SK-N-SH treated with all-trans-retinoic acid at 6 μM for 48 hours (cell line): ENCODE measurements around the gene MAP7D1.

Experiments used
- ATAC-seq: fragments of 200-7000 bp; cut with Tn5 transposase; 3 replicates; pipeline ENCODE4 v1.9.1; 2020; ENCODE audit warnings: mild to moderate bottlenecking, moderate library complexity
- ARNTL ChIP-seq: fragments of 450-650 bp; formaldehyde crosslinking; IDR thresholded peaks from 2 replicates; pipeline ENCODE4 v1.5.0; 2020; ENCODE audit warnings: low read depth, mild to moderate bottlenecking, moderate library complexity, borderline replicate concordance
- BACH2 ChIP-seq: fragments of 250-450 bp; sonication (Bioruptor Pico); IDR thresholded peaks from 2 replicates; pipeline ENCODE4 v1.9.0; 2021; ENCODE audit warnings: mild to moderate bottlenecking, borderline replicate concordance
- CSDC2 ChIP-seq: fragments of 250-450 bp; sonication (Bioruptor Pico); IDR thresholded peaks from 2 replicates; pipeline ENCODE4 v1.5.0; 2020; ENCODE audit warnings: mild to moderate bottlenecking, moderate library complexity
- CSRNP3 ChIP-seq: fragments of 250-450 bp; sonication (Bioruptor Pico); IDR thresholded peaks from 2 replicates; pipeline ENCODE4 v1.5.1; 2021; ENCODE audit warnings: mild to moderate bottlenecking, moderate library complexity
- ESRRG ChIP-seq: fragments of 250-450 bp; sonication (Bioruptor Pico); IDR thresholded peaks from 2 replicates; pipeline ENCODE4 v1.6.1; 2021; ENCODE audit warnings: mild to moderate bottlenecking
- GLIS3 ChIP-seq: fragments of 250-450 bp; sonication (Bioruptor Pico); IDR thresholded peaks from 2 replicates; pipeline ENCODE4 v1.5.0; 2020; ENCODE audit warnings: mild to moderate bottlenecking, moderate library complexity
- ISL1 ChIP-seq: fragments of 250-450 bp; sonication (Bioruptor Pico); IDR thresholded peaks from 2 replicates; pipeline ENCODE4 v2.1.2; 2022; ENCODE audit warnings: mild to moderate bottlenecking, moderate library complexity
- OSR1 ChIP-seq: fragments of 250-450 bp; sonication (Bioruptor Pico); IDR thresholded peaks from 2 replicates; pipeline ENCODE4 v1.8.0; 2022; ENCODE audit warnings: moderate library complexity, mild to moderate bottlenecking, inconsistent platforms
- PATZ1 ChIP-seq: fragments of 250-450 bp; sonication (Bioruptor Pico); IDR thresholded peaks from 2 replicates; pipeline ENCODE4 v1.8.0; 2020; ENCODE audit warnings: mild to moderate bottlenecking, moderate library complexity, borderline replicate concordance
- POU6F1 ChIP-seq: fragments of 250-450 bp; sonication (Bioruptor Pico); IDR thresholded peaks from 2 replicates; pipeline ENCODE4 v1.8.0; 2021; ENCODE audit warnings: low read depth, mild to moderate bottlenecking, moderate library complexity, borderline replicate concordance
- PPARA ChIP-seq: fragments of 250-450 bp; sonication (Bioruptor Pico); IDR thresholded peaks from 2 replicates; pipeline ENCODE4 v1.5.0; 2020; ENCODE audit warnings: mild to moderate bottlenecking, borderline replicate concordance
- RARB ChIP-seq: fragments of 250-450 bp; sonication (Bioruptor Pico); IDR thresholded peaks from 2 replicates; pipeline ENCODE4 v1.8.0; 2021; ENCODE audit warnings: mild to moderate bottlenecking, moderate library complexity
- SNAI2 ChIP-seq: fragments of 250-450 bp; sonication (Bioruptor Pico); IDR thresholded peaks from 2 replicates; pipeline ENCODE4 v1.5.0; 2020; ENCODE audit warnings: mild to moderate bottlenecking, moderate library complexity
- TCF4 ChIP-seq: fragments of 250-450 bp; sonication (Bioruptor Pico); IDR thresholded peaks from 2 replicates; pipeline ENCODE4 v1.8.0; 2021; ENCODE audit warnings: mild to moderate bottlenecking, moderate library complexity, borderline replicate concordance
- TOX ChIP-seq: fragments of 250-450 bp; sonication (Bioruptor Pico); IDR thresholded peaks from 2 replicates; pipeline ENCODE4 v1.8.0; 2021; ENCODE audit warnings: mild to moderate bottlenecking, moderate library complexity, borderline replicate concordance
- TSHZ2 ChIP-seq: fragments of 250-450 bp; sonication (Bioruptor Pico); IDR thresholded peaks from 2 replicates; pipeline ENCODE4 v1.5.0; 2020; ENCODE audit warnings: mild to moderate bottlenecking, moderate library complexity
- ZC3H10 ChIP-seq: fragments of 250-450 bp; sonication (Bioruptor Pico); IDR thresholded peaks from 2 replicates; pipeline ENCODE4 v1.5.1; 2021; ENCODE audit warnings: mild to moderate bottlenecking, moderate library complexity
- ZFP30 ChIP-seq: fragments of 450-650 bp; formaldehyde crosslinking; IDR thresholded peaks from 2 replicates; pipeline ENCODE4 v1.5.0; 2022; ENCODE audit warnings: mild to moderate bottlenecking, moderate library complexity
- ZNF565 ChIP-seq: fragments of 450-650 bp; formaldehyde crosslinking; conservative IDR thresholded peaks from 2 replicates; pipeline ENCODE4 v1.5.0; 2020; ENCODE audit warnings: low read depth, mild to moderate bottlenecking, moderate library complexity
- ZNF70 ChIP-seq: fragments of 450-650 bp; formaldehyde crosslinking; IDR thresholded peaks from 2 replicates; pipeline ENCODE4 v1.5.0; 2020; ENCODE audit warnings: mild to moderate bottlenecking, moderate library complexity
- ZNF8 ChIP-seq: fragments of 450-650 bp; formaldehyde crosslinking; IDR thresholded peaks from 2 replicates; pipeline ENCODE4 v1.5.0; 2020; ENCODE audit warnings: mild to moderate bottlenecking, moderate library complexity

The MAP7D1 gene

GRCh38 chr1:36143424-36143823, 12.5 kb upstream of the MAP7D1 start:
- no peak for ATAC-seq
- TF ChIP-seq SNAI2 (no peak), ZNF70 (no peak), ESRRG (CRISPR knock-in tag) (no peak), GLIS3 (CRISPR knock-in tag) (no peak)

GRCh38 chr1:36144413-36144812, 11.5 kb upstream of the MAP7D1 start:
- no peak for ATAC-seq
- TF ChIP-seq ZNF8 (CRISPR knock-in tag) = no peak
- no peak for TF ChIP-seq ISL1 (CRISPR knock-in tag)
- no peak for TF ChIP-seq OSR1
- TF ChIP-seq ZNF565 = no peak
- TF ChIP-seq CSRNP3 (CRISPR knock-in tag) = no peak
- no peak for TF ChIP-seq CSDC2 (CRISPR knock-in tag)
- no peak for TF ChIP-seq ZFP30 (CRISPR knock-in tag)
- TF ChIP-seq GLIS3 (CRISPR knock-in tag) = no peak
- TF ChIP-seq TSHZ2 (CRISPR knock-in tag) = no peak
- TF ChIP-seq TCF4 (CRISPR knock-in tag) = no peak
- TF ChIP-seq PATZ1 (CRISPR knock-in tag) = no peak
- no peak for TF ChIP-seq PPARA
- no peak for TF ChIP-seq BACH2 (CRISPR knock-in tag)
- TF ChIP-seq RARB (CRISPR knock-in tag) = no peak
- TF ChIP-seq POU6F1 = no peak
- TF ChIP-seq TOX (CRISPR knock-in tag) = no peak

- peak; percentile 0 for ATAC-seq
- TF ChIP-seq ZFP30 (CRISPR knock-in tag) (no peak), POU6F1 (no peak), BACH2 (CRISPR knock-in tag) (no peak), PATZ1 (CRISPR knock-in tag) (no peak), ESRRG (CRISPR knock-in tag) (no peak), GLIS3 (CRISPR knock-in tag) (no peak), ZC3H10 (no peak), PPARA (no peak), CSRNP3 (CRISPR knock-in tag) (no peak), TSHZ2 (CRISPR knock-in tag) (no peak), ARNTL (CRISPR knock-in tag) (no peak), ZNF565 (no peak), TOX (CRISPR knock-in tag) (no peak)
These were observed 7.1 kb upstream of the MAP7D1 start for GRCh38 chr1:36148821-36149236.
